ENCODE measurements around the gene GRHL1. TPM values are rescaled to one million over a fixed set of nuclear protein-coding genes. Genes with fewer than 3 reads are reported as not detected.
A peak's percentile ranks its signal among the peaks of the same experiment; 100 is the strongest.

GRHL1 gene
- total and polyA plus RNA-seq, 9 of the 15 experiments (the other 6 are each of a cell fraction or from before 2014, with no cell fraction given): 1.7 to 6.1 (median 4.7) TPM

- no peak for TF ChIP-seq PKNOX1 (IDR thresholded peaks at IDR 0.05)
- no peak for TF ChIP-seq CREB1 (IDR thresholded peaks at IDR 0.05)
- peak; percentile 38; the same call in 1 of the 2 replicates for TF ChIP-seq CREB1 (CRISPR knock-in tag; IDR thresholded peaks at IDR 0.05)
- TF ChIP-seq JUND (IDR thresholded peaks at IDR 0.05; ENCODE audit: borderline replicate concordance, low read depth, low read length): peak; percentile 99
- peak; percentile 98 for TF ChIP-seq JUND (tag; IDR thresholded peaks at IDR 0.05; ENCODE audit: borderline replicate concordance, low read depth, low read length)
- no peak for TF ChIP-seq ZBTB1 (CRISPR knock-in tag; IDR thresholded peaks at IDR 0.05; ENCODE audit: borderline replicate concordance, low read depth)
- peak in 1 of 2 experiments; percentile 36 for TF ChIP-seq AFF1 (IDR thresholded peaks at IDR 0.05; ENCODE audit: low read depth in 1 of 2, partially characterized antibody in 2 of 2)
- TF ChIP-seq CBX3 (IDR thresholded peaks at IDR 0.05; ENCODE audit: borderline replicate concordance in 1 of 2, low read length in 2 of 2): peak in 1 of 2 experiments; percentile 84; a peak in 1 of 3 replicates
- no peak for TF ChIP-seq AFF4 (CRISPR knock-in tag; IDR thresholded peaks at IDR 0.05)
- TF ChIP-seq CTCF (IDR thresholded peaks at IDR 0.05 in 2 of 3, conservative IDR thresholded peaks at IDR 0.05 in 1 of 3; ENCODE audit: insufficient read depth in 2 of 3, low read depth in 1 of 3, low read length in 3 of 3): peak; percentile 59 to 78 (median 61)
- no peak for TF ChIP-seq CREB3L1 (IDR thresholded peaks at IDR 0.05; ENCODE audit: borderline replicate concordance, low read depth)
- TF ChIP-seq SP2 (IDR thresholded peaks at IDR 0.05; ENCODE audit: extremely low read depth, low read depth, low read length, poor library complexity, severe bottlenecking): no peak
- no peak for TF ChIP-seq HIVEP1 (CRISPR knock-in tag; IDR thresholded peaks at IDR 0.05)
Measured at GRCh38 chr2:9914384-9915065, 37.0 kb upstream of the GRHL1 start (continued).

Data from K562 (cell line).